ENCODE results near the gene TRAF1.
A peak's percentile ranks its signal among the peaks of the same experiment; 100 is the strongest.

The TRAF1 gene

DNA sequence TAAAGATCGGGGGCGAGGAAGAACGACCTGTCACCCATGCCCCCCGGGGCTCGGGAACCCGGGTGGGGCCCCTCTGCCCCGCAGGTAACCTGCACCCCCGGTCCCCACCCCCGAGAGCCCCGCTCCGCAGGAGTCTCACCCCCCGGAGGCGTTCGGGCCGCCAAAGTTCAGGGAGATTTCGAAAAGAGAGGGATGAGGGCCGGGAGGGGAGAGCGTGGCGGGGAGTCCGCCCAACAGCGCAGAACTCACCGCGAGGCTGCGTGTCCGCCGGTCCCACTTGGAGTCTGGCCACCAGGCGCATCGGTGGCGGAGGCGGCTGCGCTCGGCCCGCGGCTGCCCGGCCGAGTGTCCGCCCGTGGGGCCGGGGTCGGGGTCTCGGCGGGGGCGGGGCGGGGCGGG lies 49.8 kb downstream of the TRAF1 start, which contains the start of gene PHF19:
PHF19 (minus strand) TSS at position 347 of the 399 bp plus-strand sequence. CDS start 2,447 bp downstream, outside the sequence.
- no peak for DNase-seq (ENCODE audit: low read depth)
- peak within 1 kb of the TSS; percentile 71 for H3K4me3 ChIP-seq (ENCODE audit: low read depth, low read length)

DNA sequence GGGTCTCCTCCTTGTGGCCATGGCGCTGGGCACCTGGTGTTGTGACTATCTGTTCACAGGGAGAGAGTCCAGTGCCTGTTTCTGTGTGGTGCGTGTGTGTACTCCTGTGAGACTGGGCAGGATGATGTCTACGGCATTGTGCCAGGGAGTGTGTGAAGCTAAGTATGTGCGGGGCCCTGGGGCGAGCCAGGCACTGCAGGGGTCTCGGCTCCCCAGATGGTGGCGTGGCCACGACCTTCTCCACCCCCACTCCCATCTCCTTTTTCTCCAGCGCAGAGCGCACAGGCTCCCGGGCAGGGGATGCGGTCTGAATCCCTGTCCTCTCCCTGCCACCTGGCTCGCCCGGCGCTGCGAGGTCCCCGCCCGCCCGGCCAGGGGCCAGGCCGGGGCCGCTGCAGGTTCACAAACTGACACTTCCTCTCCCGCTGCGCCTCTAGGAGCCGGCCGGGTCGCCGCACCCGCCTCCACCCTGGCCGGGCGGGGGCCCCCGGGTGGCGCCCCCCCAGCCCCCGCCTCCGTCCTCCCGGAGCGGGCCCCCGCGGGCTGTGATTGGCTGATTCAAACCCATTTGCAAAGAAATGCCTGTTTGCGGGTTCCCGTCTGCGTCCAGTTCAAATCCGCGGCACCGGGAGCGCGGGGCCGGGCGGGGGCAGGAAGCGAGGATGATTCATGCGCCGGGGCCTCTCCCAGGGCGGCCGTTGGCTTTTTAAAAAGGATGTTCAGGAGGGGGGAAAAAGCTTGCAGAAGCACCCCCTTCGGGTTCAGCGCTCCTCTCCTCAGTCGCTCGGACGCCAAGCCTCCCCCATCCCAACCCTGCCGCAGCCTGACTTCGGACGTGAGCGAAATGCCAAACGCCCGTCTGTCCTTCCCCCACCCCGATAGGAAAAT lies 50.4 kb downstream of the TRAF1 start:
- peak overlapping the region; percentile 71 for H3K4me3 ChIP-seq (ENCODE audit: low read depth, low read length)
- DNase-seq (ENCODE audit: low read depth) = peak; percentile 52

DNA sequence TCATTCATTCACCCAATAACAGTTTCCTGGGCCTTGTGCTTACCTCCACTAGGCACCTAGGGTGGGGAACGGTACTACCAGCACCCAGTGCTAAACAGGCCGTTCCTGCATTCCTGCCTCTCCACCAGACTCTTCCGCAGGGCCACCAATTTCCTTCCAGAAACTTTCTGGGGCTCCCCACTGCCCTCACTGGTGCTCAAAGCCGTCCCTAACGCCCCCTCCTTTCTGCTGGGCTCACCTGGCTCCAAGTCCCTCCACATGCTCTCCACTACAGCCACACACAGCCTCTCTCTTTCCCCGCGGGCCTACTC lies 51.0 kb downstream of the TRAF1 start:
- no peak for DNase-seq (ENCODE audit: low read depth)
- peak overlapping the region; percentile 71 for H3K4me3 ChIP-seq (ENCODE audit: low read depth, low read length)

DNA sequence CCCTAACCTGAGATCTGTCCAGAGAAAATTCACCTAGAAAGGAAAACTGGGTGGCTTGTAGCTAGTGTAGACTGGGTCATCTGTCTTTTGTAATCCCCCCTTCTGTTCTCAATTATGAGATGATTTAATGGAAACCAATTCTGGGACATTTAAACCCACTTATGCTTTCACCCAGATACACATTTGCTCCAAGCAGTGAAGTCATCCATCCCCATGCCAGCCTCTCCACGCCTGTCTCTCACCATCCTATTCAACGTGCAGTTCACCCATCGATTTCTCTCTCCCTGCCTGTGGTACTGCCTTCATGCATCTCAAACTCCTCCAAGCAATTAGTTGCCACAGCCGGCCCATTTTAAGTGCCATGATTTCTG lies 51.4 kb downstream of the TRAF1 start:
- DNase-seq (ENCODE audit: low read depth) = no peak
- no peak overlapping the region for H3K4me3 ChIP-seq (ENCODE audit: low read depth, low read length)

DNA sequence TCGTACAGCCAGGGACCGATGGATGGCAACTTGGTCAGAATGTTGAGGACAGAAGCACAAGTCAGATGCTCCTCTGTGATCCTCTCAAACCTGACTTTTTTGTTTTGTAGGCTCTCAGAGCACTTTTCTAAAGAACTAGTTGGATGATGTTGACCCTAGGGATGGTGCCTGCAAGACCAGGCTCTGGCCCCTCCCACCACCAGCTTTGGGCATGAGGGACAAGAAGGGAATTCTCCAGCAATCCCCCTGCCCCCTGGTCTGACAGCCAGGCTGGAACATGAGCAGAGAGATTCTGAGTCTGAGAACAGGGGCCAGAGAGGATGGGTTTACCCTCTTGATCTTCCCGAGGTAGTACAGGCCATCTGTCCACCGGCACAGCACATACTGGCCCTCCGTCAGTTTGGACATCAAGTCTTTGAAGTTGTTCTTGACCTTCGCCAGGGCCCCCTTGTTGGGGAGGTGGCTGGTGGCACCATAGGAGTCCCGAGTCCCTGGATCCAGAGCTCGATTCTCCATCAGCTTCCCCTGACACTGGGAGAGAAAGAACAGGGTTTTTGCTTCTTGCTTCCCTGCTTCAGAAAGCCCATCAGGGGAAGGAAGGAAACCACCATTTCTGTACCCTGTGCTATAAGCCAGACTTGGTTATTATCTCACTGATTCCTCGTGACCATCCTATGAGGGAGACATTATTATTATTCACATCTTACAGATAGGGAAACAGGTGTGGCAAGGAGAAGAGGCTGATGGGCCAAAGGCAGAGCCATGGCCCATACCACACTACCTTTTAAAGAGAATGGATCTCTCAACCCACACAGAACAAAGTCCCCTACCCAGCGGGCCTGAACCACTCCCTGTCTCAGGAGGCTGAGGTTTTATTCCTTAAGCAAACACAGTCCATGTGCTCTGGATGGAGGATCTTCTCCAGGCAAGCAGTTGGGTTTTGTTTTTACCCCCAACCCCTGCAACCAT lies 52.1 kb downstream of the TRAF1 start:
- H3K4me3 ChIP-seq (ENCODE audit: low read depth, low read length) = no peak overlapping the region
- DNase-seq (ENCODE audit: low read depth) = no peak

- H3K4me3 ChIP-seq (ENCODE audit: low read depth, low read length) = no peak overlapping the region
- DNase-seq (ENCODE audit: low read depth) = no peak
These were observed 53.1 kb downstream of the TRAF1 start for GRCh38 chr9:120873512-120873911.

- H3K4me3 ChIP-seq (ENCODE audit: low read depth, low read length) = no peak overlapping the region
- no peak for DNase-seq (ENCODE audit: low read depth)
These were observed 53.6 kb downstream of the TRAF1 start for GRCh38 chr9:120872791-120873502.

GRCh38 chr9:120870206-120870605 lies 56.4 kb downstream of the TRAF1 start:
- H3K4me3 ChIP-seq (ENCODE audit: low read depth, low read length) = no peak overlapping the region
- no peak for DNase-seq (ENCODE audit: low read depth)

GRCh38 chr9:120869726-120870125 lies 56.9 kb downstream of the TRAF1 start:
- no peak for DNase-seq (ENCODE audit: low read depth)
- H3K4me3 ChIP-seq (ENCODE audit: low read depth, low read length) = no peak overlapping the region

- peak overlapping the region; percentile 49 for H3K4me3 ChIP-seq (ENCODE audit: low read depth, low read length)
- no peak for DNase-seq (ENCODE audit: low read depth)
These were observed 57.3 kb downstream of the TRAF1 start for GRCh38 chr9:120869360-120869687.

- peak; percentile 73 for DNase-seq (ENCODE audit: low read depth)
- H3K4me3 ChIP-seq (ENCODE audit: low read depth, low read length) = peak overlapping the region; percentile 49
These were observed 57.8 kb downstream of the TRAF1 start for GRCh38 chr9:120868676-120869359.

DNA sequence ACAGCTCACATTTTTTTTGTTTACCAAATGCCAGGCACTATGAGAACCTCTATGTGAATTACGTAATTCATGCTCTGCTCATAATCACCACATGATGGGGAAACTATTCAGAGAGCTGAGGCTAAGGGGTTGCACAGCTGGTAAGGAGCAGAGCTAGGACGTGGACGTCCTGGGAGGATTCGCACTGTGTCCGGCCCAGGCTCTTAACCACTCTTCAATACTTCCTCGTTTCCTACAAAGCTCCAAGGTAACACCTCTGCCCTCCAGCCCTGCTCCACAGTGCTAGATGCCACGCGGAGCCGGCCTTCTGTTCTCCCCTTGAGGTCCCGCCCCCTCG lies 58.3 kb downstream of the TRAF1 start:
- H3K4me3 ChIP-seq (ENCODE audit: low read depth, low read length) = peak overlapping the region; percentile 43
- DNase-seq (ENCODE audit: low read depth) = peak; percentile 36

- no peak for DNase-seq (ENCODE audit: low read depth)
- H3K4me3 ChIP-seq (ENCODE audit: low read depth, low read length) = peak overlapping the region; percentile 43
These were observed 58.8 kb downstream of the TRAF1 start for GRCh38 chr9:120867676-120868338.

- DNase-seq (ENCODE audit: low read depth) = no peak
- H3K4me3 ChIP-seq (ENCODE audit: low read depth, low read length) = no peak overlapping the region
These were observed 59.9 kb downstream of the TRAF1 start for GRCh38 chr9:120866651-120867050.

GRCh38 chr9:120865809-120866208 lies 60.8 kb downstream of the TRAF1 start:
- no peak for DNase-seq (ENCODE audit: low read depth)
- H3K4me3 ChIP-seq (ENCODE audit: low read depth, low read length) = no peak overlapping the region

DNA sequence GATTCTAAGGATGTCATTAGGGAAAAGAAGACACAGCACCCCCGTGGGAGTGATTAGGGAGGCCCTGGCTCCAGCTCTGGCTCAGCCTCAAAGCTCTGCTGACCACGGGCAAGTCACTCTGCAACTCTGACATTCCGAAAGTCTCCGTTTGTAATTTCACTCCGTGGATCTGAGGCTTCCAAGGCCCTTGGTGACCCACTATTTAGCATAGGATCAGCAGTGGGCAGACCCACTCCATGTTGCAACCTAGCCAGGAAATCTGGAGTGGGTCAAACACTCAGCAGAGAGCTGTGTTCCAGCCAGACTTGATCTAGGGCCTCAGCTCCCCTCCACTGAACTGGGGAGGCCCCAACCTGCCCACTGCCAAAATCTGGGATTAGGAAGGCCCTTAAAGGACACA lies 61.4 kb downstream of the TRAF1 start:
- no peak for DNase-seq (ENCODE audit: low read depth)
- H3K4me3 ChIP-seq (ENCODE audit: low read depth, low read length) = no peak overlapping the region

DNA sequence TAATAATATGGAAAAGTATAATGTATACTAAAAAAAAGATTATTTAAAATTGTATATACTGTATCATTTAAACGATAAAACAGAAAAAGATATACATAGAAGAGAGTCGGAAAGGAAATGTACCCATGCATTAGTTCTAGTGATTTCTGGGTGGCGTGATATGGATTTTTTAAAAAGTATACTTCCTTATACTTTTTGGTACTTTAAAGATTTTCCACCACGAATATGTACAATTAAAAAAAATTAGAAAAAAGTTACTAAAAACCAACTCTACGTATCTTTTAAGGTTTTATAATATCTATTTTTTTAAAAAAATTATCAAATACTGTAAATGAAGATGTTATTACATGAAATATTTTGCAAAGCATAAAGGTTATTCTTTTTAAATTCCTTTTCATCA lies 61.9 kb downstream of the TRAF1 start:
- DNase-seq (ENCODE audit: low read depth) = no peak

GRCh38 chr9:120863833-120864232 lies 62.8 kb downstream of the TRAF1 start:
- no peak overlapping the region for H3K4me3 ChIP-seq (ENCODE audit: low read depth, low read length)
- no peak for DNase-seq (ENCODE audit: low read depth)

More for the DNA sequence above, 61.9 kb downstream of the TRAF1 start:
- H3K4me3 ChIP-seq (ENCODE audit: low read depth, low read length) = no peak overlapping the region

GRCh38 chr9:120862452-120862851 lies 64.1 kb downstream of the TRAF1 start:
- no peak for DNase-seq (ENCODE audit: low read depth)
- H3K4me3 ChIP-seq (ENCODE audit: low read depth, low read length) = no peak overlapping the region

All from skeletal muscle cell (primary cell).